H1 (cell line): ENCODE data around the gene ZNF599. TPM values are rescaled to one million over a fixed set of nuclear protein-coding genes. Genes with fewer than 3 reads are reported as not detected.

Source experiments
- BACH1 ChIP-seq: IDR thresholded peaks from 2 replicates; pipeline ENCODE4 v1.6.1; 2012; ENCODE audit warnings: low read length, improper control_type of control experiment
- EGR1 ChIP-seq: IDR thresholded peaks from 2 replicates; pipeline ENCODE4 v1.6.1; 2011; ENCODE audit warnings: low read depth, low read length, borderline replicate concordance
- FOSL1 ChIP-seq: IDR thresholded peaks from 2 replicates; pipeline ENCODE4 v1.6.1; 2011; ENCODE audit warnings: mild to moderate bottlenecking, low read depth, low read length, moderate library complexity; ENCODE audit not compliant: insufficient read depth
- GABPA ChIP-seq: IDR thresholded peaks from 2 replicates; pipeline ENCODE4 v1.6.1; 2011; ENCODE audit warnings: mild to moderate bottlenecking, low read length, moderate library complexity, borderline replicate concordance; ENCODE audit not compliant: insufficient read depth
- KDM1A ChIP-seq: fragments of 200-600, 300-600 bp; sonication (generic); IDR thresholded peaks from 2 replicates; pipeline ENCODE4 v1.7.1; 2016; ENCODE audit warnings: mild to moderate bottlenecking, low read length, borderline replicate concordance
- RAD21 ChIP-seq, 2 experiments: IDR thresholded peaks in 1 of 2; conservative IDR thresholded peaks in 1 of 2; 2 replicates each; pipeline ENCODE4 v1.6.1; 2011; ENCODE audit warnings: low read depth in 2 of 2, low read length in 2 of 2, improper control_type of control experiment in 1 of 2, inconsistent platforms in 1 of 2, mild to moderate bottlenecking in 1 of 2, moderate library complexity in 1 of 2
- RNF2 ChIP-seq: fragments of 200-900, 300-1000 bp; sonication (generic); IDR thresholded peaks from 2 replicates; pipeline ENCODE4 v1.7.1; 2016; ENCODE audit warnings: borderline replicate concordance, low read depth, mild to moderate bottlenecking, antibody characterized with exemption, low read length; ENCODE audit not compliant: poor library complexity, severe bottlenecking; ENCODE audit errors: missing control alignments
- SAP30 ChIP-seq: fragments of 300-600 bp; sonication (generic); IDR thresholded peaks from 2 replicates; pipeline ENCODE4 v1.7.1; 2012; ENCODE audit warnings: low read length, moderate library complexity, mild to moderate bottlenecking, inconsistent platforms; ENCODE audit not compliant: insufficient read depth, insufficient replicate concordance
- TAF1 ChIP-seq: IDR thresholded peaks from 2 replicates; pipeline ENCODE4 v1.6.1; 2011; ENCODE audit warnings: mild to moderate bottlenecking, low read depth, low read length
- YY1 ChIP-seq: IDR thresholded peaks from 2 replicates; pipeline ENCODE4 v1.6.1; 2011; ENCODE audit warnings: low read depth, mild to moderate bottlenecking, low read length
- polyA plus RNA-seq, 7 experiments: library from polyadenylated mRNA; depleted of rRNA in 3 of 7; stranded (reverse) in 5 of 7; unstranded in 2 of 7; fragments of >200 nt in 5 of 7; fragments of 200-250 nt in 2 of 7; gene quantifications; 1 replicate in 5 of 7; 2 replicates in 1 of 7; 4 replicates in 1 of 7; pipeline versions ENCODE4 v1.2.1 to v1.2.3, GENCODE V29; 2011 to 2013; ENCODE audit warnings: missing spikeins in 2 of 7, mixed read lengths in 2 of 7
- total RNA-seq: library from RNA; stranded (reverse); fragmentation: NEBNext Ultra II Directional; extraction: Animal tissue kit (Norgen Biotek cat#: 25700); gene quantifications from 2 replicates; pipeline ENCODE4 v1.2.1, GENCODE V29; 2021
- TF ChIP-seq, protein P1 (sequence below): IDR thresholded peaks from 2 replicates; pipeline ENCODE4 v1.6.1; 2011; ENCODE audit warnings: low read length, improper control_type of control experiment

ZNF599 gene
- total and polyA plus RNA-seq, 2 of the 8 experiments (the other 6 are each of a cell fraction or from before 2014, with no cell fraction given), result 4.8 to 5.4 TPM

DNA sequence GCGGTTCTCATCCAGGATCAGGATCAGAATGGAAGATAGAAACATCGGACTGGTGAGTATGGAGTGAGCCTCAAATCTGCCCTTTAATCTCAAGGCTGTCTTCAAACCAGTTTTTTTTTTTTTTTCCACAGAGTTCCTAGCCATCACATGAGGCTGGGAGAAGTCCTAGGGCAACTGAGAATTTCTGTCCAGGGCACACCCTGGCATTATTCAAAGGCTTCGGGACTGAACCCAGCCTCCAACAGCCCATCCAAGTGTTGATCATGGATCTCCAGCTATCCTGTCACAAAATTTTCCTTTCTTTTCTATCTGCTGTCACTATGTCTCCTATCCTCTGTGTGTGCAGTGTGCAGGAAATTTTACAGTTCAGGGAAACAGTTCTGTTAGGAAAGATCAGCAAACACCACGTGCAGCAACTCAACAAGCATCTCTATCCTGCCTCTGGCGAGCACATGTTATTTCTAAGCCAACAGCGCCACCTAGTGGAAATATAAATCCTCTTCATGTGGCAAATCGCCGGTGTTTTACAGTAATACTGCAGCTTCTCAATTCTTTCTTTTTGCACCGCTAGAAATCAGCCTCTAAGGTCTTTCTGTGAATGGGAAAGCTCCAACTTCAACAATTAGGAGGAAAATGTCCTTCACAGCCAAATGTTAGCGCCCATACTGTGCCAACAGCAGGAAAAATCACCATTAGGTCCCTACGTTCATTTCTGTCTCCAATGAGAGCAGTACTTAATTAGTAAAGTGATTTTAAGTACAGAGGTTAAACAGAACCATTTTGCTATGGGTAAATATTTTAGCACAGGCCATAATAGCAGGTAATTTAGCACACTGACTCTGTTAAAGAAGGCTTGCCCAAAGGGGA lies 60.4 kb downstream of the ZNF599 start (continued):
- TF ChIP-seq SAP30 (no peak), KDM1A (no peak), FOSL1 (no peak), TAF1 (no peak), EGR1 (no peak), GABPA (no peak), YY1 (no peak), RNF2 (no peak), BACH1 (no peak), RAD21 (IDR thresholded peaks at IDR 0.05 in 1 of 2, conservative IDR thresholded peaks at IDR 0.05 in 1 of 2; ENCODE audit: low read depth in 2 of 2, low read length in 2 of 2) (peak; percentile 89 to 90)
- TF ChIP-seq, protein P1, sequence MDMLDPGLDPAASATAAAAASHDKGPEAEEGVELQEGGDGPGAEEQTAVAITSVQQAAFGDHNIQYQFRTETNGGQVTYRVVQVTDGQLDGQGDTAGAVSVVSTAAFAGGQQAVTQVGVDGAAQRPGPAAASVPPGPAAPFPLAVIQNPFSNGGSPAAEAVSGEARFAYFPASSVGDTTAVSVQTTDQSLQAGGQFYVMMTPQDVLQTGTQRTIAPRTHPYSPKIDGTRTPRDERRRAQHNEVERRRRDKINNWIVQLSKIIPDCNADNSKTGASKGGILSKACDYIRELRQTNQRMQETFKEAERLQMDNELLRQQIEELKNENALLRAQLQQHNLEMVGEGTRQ, result 0 out of 2 replicates have a peak, but pooled peaks have one; percentile 4
